Hindlimb muscle (tissue), 1 donor: ENCODE results near the gene CTBP1. TPM values are rescaled to one million over a fixed set of nuclear protein-coding genes. Genes with fewer than 3 reads are reported as not detected.
"Not testable (repeated sequence)": the region's sequence is repeated elsewhere in the genome, so short reads cannot be mapped to it uniquely, and the experiment has no call there.

Source experiments
- DNase-seq: peaks from one replicate; pipeline ENCODE4 v3.0.0-alpha.2; 2013
- polyA plus RNA-seq: library from polyadenylated mRNA; unstranded; fragments of 120-200 nt; gene quantifications from one replicate; pipeline ENCODE4 v1.2.1, GENCODE V29; 2013; ENCODE audit not compliant: insufficient read length

Gene CTBP1
- 133 TPM for polyA plus RNA-seq

DNA sequence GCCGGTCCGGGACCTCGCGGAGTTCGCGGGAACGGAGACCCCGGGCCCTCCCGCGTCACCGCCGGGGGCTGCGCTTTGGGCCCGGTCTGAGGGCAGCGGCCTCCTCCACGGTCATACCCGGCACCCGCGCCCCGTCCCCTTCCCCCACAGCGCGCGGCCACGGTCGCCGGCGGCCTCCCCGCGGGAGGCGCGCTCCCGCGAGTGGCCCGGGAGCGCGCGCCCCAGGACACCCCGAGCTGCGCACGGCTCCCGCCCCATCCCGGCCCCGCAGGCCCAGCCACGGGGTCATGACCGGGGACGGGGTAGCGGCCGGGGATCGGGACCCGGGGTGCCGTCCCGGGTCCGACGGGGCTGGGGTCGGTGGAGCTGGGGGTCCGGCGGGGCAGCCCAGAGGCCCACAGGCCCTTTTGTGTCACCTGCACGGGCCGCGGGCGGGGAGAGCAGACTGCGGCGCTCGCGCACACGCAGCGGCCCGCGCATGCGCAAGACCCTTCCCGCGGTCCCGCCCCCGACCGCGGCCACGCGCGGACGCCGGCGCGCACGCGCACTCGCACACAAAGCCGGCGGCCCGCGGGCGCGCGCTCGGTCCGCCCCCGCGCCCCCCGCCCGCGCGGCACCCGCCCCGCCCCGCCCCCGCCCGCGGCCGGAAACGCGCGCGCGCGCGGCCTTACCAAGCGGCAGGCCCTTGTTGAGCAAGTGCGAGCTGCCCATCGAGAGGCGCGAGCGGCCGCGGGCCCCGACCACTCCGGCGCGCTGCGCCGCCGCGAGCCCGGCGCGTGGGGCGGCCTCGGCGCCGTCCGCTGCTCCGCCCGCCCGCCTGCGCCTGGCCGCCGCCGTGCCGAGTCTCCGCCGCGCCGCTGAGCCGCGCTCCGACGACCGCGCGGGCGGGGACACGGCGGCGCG lies at the start of gene CTBP1:
Gene CTBP1, minus strand, starts transcription at position 886 of the 903 bp plus-strand sequence. CDS start 7,799 bp downstream, outside the sequence.
- DNase-seq: peak; percentile 95

DNA sequence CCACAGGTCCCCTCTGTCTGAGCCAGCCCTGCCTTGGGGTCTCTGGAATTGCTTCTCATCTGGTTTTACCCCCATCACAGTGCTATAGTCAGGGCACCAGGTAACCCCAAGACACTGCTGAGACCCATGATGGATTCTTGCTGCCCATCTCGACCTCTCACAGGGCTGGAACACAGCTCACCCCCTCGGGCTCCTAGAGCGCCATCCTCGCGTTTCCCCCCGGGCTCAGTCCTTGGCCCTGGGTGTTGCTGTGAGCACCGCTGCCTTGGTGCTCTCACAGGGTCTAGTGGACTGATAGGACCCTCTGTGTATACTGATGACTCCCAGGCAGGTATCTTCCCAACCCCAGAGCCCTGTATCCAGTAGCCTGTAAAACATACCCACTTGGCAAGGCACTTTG lies 49.5 kb upstream of the CTBP1 start:
- DNase-seq: no peak

DNA sequence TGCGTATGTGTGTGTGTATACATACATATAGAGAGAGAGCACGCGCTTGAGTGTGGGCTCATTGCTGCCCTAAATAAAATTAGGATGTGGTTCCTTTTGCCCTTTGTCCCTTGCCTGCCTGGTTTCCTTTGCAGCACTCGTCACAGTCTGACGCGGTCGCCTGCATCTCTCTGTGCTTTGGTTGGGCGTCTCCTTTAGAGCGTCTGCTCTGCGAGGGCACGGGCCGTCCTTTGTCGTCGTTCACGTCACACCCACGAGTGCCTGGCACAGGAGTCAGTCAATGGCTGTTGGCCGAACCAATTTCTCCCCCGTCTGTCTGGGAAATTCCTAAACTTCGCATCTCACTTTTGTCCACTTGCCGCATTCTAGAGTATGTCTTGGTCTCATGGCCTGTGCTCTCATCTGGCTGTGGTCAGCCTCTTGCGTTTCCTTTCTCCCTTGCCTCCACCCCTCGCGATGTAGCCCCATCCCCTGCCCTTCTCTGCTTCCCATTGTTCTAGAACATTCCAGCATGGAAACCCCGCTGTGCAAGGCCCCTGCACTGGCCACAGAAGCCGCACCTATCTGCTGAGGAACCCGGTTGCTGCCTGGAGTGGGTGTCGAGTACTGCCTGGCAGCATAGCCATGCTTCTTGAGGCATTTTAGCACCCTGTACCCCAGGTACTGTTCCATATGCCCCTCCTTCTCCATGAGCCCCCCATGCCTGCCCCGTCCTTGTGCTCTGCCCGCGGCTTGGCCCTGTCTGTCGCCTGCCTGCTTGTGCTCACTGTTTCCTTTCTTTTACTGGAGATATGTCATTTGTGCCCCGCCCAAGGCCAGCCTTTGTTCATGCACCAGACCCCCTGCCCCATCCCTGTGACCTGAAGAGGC lies 48.8 kb upstream of the CTBP1 start:
- no peak for DNase-seq

DNA sequence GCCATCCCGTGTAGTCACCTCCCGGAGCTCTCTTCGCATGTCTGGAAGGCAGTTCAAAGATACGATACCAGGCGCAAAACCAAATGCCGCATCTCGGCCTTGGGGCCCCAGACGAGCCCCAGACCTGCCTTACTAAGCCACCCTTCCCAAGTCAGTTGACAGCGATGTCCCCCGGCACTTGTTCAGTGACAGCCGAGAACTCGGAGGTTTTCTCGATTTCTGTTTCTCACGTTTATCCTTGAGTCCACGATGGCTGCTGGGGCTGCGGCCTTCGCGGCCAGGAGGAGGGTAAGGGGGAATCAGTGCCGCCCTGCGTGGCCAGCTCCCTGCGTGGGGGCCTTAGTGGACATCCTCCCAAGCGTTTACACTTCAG lies 48.1 kb upstream of the CTBP1 start:
- DNase-seq: no peak

DNA sequence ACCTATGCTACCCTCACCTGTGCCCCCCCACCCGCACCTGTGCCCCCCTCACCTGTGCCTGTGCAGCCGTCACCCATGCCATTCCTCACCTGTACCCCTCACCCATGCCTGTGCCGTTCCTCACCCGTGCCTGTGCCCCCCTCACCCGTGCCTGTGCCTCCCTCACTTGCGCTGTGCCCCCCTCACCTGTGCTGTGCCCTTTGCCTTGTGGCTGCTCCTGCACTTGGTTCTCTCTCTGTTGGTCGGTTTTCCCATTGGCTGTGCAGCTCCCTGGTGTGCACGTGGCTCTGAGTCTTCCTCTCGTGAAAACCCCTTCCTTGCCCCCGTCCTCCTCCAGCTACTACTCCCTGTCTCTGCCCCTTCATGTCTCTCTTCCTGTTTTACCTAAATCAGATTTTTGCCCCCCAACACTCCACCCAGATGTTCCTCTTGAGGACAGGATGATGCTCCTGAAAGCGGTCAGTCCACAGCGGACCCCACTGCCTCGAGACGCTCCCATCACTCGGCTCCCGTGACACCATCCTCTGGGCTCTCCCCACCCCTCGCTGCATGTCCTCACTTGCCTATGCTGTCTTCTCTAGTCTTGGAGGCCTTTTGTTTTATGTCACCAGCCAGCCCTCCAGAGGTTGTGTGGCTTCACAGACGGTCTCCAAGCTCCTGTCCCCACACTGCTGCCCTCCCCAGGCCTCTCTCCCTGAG lies 47.5 kb upstream of the CTBP1 start:
- no peak for DNase-seq

DNA sequence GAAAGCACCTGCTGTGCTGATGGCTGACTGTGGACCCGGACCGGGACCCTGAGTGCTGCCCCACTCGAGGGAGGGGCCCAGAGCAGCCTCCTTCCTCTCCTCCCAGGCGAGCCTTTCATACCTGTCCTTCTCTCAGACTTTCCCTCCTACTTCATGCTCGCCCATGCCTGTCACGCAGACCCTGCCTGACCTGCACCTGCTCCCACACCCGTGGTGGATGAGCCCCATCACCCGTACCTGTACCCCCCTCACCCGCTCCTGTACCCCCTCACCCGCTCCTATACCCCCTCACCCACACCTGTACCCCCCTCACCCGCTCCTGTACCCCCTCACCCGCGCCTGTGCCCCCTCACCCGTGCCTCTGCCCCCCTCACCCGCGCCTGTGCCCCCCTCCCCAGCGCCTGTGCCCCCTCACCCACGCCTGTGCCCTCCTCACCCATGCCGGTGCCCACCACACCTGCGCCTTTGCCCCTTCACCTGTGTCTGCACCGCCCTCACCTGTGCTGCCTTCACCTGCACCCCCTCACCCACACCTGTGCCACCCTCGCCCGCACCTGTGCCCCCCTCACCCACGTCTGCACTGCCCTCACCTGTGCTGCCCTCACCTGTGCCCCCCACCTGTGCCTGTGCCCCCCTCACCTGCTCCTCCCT lies 46.6 kb upstream of the CTBP1 start:
- no peak for DNase-seq

DNA sequence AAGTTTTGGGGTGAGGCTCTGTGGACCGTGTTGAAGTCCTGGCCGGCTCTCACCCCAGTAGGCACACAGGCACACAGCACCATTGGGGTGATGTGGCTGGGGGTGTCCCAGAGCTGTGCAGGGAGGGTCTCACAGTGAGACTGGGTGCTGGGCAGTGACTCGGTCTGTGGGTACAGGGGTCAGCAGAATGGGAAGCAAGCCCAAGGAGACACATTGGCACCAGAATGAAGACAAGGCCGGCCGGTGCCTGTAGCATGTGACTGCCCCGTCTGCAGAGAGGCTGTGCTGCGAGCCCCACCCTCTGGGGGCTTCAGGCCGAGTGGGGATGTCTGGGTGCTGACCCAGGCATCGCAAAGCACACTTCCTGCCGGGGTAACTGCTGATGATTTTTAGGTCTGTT lies 46.0 kb upstream of the CTBP1 start:
- DNase-seq: no peak

DNA sequence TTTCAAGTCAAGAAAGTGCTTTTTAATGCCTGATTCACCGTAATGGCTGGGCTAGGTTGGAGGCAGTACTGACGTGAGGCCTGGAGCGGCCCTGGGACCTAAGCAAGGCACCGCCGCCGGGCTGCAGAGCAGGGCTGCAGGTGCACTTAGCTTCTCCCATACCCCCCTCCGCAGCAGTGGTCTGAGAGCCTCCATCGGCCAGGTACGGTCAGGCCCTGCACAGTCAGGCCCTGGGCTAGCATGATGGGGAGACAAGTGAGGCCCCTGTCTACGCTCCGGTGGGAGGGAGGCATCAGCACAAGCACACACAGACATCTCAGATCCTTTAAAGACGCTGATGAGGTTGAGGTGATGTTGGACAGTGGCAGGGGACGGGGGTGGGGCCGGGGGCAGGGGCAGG lies 45.5 kb upstream of the CTBP1 start:
- no peak for DNase-seq

DNA sequence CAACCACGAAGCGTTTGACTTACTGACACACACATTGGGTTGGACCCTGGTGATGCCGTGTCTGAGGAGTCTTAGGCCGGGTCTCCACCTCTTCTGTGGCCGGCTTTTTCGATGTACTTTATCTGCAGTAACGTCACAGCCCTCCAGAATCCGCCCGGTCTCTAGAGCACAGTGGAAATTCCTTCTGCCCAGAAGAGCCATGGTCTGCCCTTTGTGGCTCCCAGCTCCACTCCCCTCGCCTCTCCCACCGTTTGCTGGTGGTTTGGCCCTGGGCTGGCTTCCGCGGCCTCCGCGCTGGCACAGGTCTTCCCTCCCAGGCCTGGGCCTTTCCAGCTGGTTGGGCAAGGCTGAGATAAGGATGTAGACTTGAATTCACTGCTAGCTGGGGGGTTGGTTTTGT lies 45.1 kb upstream of the CTBP1 start:
- DNase-seq: no peak

DNA sequence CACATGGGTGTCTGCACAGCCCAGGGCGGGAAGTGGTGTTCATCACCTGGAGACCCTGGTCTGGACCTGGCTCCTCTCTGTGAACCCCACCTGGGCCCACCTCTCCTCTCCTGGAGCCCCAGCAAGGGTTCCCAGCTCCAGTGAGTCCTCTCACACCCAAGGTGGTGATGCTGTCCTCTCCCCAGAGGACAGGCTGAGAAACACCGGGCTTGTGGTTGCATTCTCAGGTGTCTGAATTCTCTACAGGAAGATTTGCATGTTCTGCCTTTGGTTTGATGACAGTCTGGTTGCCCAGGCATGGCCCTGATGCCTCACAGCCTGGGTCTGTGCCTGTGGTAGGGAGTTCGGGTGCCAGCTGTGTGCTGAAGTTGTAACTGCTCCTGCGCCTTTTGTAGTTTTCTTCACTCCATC lies 44.6 kb upstream of the CTBP1 start:
- no peak for DNase-seq

DNA sequence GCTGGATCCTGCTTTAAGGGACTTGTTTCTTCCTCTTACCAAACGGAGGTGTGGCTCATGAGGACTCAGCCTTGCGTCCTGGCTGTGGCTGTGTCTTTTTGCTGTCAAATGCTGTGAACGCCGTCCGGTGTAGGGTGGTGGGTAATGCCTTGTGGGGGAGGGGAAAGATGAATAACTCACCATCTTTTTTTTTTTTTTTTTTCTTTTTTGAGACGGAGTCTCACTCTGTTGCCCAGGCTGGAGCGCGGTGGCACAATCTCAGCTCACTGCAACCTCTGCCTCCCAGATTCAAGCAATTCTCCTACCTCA lies 43.7 kb upstream of the CTBP1 start:
- not testable (repeated sequence) for DNase-seq

DNA sequence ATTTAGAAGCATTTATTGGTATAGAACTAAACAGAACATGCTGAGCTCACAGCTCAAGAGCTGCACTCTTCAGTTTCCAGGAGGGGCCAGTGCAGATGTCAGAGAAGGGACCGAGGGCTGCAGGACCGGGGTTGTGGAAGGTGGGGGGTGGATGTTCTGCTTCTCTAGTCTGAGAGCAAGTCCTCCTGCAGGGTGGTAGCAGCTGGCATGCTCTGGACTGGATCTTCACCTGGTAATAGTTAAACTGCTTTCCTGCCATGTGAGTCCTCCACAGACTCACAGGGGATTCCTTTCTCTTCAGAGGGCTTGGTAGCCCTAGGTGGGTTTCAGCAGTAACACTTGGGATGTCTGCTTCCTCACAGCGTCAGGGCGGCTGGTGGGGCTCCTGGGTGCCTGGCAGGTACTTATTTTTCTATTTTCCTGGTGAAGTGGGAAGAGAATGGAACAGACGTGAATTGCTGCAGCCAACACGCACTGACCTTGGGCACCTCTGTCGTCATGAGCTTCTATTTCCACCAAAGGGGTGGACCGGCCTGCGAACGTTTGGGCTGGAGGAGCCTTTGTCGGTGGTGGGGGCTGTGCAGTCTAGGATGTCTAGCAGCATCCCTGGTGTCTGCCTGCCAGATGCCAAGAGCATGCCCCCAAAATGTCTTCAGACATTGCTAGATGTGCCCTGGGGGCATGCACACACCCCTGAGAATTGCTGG lies 43.2 kb upstream of the CTBP1 start:
- no peak for DNase-seq

DNA sequence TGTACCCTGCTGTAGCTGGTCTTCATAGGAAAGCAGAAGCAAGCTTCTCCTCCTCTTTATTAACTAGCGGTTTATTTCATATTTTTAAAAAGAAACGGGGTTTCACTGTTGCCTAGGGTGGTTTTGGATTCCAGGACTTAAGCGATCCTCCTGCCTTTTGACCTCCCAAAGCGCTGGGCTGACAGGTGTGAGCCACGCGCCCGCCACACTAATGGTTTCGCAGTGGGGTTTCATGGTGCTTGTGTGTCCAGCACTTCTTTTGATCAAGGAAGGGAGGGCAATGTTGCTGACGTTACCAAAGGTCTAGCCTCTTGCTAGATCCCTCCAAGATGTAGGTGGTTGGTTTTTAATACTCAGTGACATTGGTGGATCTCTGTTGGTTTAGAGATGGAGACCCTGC lies 42.2 kb upstream of the CTBP1 start:
- DNase-seq: no peak

DNA sequence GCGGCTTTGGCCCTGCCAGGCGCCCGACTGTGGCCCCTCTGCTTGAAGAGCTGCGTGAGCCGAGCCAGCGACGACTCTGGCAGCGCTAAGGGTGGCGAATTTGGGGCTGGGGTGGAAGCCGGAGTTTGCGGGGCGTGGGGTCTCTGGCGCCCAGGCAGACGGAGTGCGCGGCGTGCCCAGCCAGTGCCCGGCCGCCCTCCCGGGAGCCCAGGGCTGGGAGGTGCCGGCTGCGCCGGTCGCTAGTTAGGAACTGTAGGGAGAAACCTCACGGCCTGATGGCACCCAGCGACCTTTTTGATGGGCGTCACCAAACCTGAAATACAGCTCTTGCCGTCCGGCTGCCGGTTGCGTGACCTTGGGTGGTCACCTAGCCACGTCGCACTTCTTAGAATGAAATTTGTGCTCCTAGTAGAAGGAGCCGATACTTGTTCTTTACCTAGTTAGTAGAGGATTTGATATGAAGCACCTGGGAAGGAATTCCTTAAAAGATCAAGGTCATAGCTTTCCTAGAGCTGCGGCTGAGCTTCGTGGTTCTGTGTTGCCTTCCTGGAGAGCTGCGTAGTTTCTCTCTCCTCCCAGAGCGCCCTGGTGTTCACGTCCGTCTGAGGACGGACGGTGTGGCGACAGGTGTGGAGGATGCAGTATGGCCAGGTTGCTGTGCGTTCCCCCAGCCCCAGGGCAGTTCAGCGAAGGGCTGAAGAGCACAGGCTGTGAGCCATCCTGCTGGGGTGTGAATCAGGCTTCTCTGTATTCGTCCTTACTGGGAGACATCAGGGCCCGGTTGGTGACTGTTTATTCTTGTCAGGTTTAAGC lies 41.4 kb upstream of the CTBP1 start:
- DNase-seq: peak; percentile 8

DNA sequence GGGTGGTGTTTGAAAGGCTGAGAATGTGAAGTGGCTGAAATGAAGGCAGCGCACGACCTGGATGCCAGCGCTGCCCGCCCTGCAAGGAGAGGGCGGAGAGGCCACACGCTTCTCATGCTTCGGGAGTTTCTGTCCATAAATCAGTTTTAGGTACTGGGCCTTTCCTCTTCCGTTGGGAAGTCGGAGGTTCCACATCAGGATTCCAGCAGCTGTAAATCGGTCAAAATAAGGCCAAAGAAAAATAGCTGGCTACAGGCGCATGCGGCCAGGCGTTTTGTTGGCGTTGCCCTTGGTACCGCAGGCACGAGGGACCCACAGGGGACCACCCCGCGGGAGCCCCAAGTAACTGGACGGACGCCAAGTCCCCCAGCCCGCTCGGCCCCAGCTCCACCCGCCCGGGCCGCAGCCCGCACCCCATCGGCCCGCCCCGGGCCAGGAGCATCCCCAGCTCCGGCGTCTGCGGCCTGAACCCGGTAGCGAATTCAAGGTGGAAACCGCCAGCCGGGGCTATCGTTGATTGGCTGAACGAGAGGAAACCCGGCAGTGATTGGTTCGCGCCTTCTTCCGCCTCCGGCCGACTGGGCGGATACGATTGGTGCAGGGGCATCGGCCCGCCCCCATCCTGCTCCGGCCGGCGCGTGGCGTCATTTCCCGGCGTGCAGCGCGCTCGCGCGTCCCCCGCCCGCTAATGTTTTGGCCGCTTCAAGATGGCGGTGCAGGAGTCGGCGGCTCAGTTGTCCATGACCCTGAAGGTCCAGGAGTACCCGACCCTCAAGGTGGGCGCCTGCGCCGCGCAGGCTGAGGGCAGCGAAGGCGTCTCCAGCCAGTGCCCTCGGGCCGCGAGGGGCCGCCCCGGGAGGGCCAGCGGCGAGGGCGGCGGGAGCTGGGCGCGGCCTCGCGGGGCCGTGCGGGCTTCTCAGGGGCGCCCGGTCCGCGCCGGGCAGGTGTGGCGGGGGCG lies 40.6 kb upstream of the CTBP1 start, which contains the start of gene MAEA:
Gene MAEA, plus strand, starts transcription at position 685 of the 958 bp plus-strand sequence. Its CDS starts 23 bp downstream, at position 708.
- peak; percentile 98 for DNase-seq

DNA sequence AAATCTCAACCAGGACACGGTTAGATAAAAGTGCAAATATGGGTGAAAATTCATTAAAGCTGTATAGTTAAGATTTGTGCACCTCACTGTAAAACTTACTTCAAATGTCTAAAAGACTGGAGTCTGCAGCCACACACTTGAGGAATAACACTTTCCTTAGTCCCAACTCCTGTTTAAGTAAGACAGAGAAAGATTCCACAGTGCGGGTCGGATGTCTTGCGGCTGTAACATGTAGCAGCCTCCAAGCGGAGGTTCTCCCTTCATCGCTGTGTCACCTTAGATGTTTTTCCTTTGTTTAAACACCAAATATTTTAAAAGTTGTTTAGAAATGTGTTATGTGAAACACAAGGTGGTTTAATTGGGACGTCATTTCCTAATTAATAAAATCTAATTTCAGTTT lies 39.9 kb upstream of the CTBP1 start:
- DNase-seq: no peak

DNA sequence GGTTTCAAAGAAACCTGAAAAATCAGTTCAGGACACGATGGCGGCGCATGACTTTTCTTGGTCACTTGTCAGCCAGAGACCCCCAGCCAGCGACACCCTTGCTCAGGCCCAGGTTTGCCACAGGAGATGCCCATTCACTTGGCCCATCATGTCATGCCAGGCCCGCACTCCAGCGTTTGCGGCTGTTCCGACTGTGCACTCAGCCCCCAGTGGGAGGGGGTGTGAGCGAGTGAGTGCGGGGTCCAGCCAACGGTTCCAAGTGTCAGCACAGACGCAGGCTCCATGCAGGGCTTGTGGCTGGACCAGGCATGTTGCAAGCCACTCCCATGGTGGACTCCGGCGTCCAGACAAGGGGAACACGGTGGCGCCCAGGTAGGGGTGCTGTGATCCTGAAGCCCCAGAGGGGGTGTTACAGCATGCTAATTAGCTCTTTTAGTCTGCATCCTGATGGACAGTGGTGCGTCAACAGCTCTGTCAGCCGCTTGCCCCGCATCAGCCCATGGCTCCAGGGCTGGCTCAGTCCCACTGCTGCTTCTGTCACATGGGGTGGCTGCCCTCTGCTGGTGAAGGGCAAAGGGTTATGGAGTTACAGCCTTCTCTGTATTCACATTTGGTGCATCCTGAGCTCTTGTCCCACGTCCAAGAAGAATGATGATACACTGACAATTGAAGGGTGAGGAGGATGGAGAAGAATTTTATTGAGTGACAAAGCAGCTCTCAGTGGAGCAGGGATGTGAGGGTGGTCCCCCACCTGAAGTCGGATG lies 37.0 kb upstream of the CTBP1 start:
- DNase-seq: no peak

DNA sequence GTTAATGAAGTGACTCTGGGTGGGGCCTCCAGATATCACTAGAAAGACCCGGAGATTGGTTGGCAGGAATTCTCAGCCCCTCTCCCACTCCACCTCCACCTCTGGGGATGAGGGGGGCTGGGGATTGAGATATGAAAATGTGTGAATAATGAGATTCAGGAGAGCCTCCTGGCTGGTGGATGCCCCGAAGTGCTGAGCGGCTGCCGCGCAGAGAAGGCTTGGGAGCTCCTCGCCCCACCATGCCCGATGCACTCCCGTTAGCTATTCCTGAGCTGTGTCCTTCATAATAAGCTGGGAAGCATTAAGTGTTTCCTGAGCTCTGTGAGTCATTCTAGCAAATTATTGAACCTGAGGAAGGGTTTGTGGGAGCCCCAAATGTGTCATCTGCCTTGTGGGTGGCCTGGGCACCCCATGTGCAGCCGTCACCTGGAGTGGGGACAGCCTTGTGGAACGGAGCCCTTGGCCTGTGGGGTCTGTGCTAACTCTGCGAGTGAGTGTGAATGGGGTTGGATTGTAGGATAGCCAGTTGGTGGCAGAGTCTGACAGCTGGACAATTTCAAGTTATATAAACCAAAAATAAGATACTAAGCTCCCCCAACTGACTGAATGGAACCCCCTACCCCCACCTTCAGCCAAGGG lies 36.3 kb upstream of the CTBP1 start:
- no peak for DNase-seq
